HEK293T (cell line): ENCODE results near the gene ASF1B.
"Not testable (repeated sequence)": the region's sequence is repeated elsewhere in the genome, so short reads cannot be mapped to it uniquely, and the experiment has no call there.

Source experiments
- CTCF ChIA-PET: fragments of 350-600 bp; formaldehyde crosslinking; extraction: SDS; loops from one replicate; lab custom pipeline; 2021; ENCODE audit warnings: antibody characterized with exemption, inconsistent platforms; lab: Yijun Ruan, JAX
- POLR2A ChIA-PET: fragments of 350-600 bp; formaldehyde crosslinking; extraction: SDS; loops from one replicate; lab custom pipeline; 2020; ENCODE audit warnings: antibody characterized with exemption, inconsistent platforms; lab: Yijun Ruan, JAX
- DNase-seq: peaks from one replicate; pipeline ENCODE4 v3.0.0; 2012; ENCODE audit warnings: mixed read lengths; ENCODE audit errors: extremely low spot score
- ARNT ChIP-seq: fragments of 450-650 bp; IDR thresholded peaks from 2 replicates; pipeline ENCODE4 v1.6.1; 2017; ENCODE audit warnings: mild to moderate bottlenecking
- BHLHE40 ChIP-seq: fragments of 450-650 bp; IDR thresholded peaks from 2 replicates; pipeline ENCODE4 v1.6.1; 2016; ENCODE audit warnings: mild to moderate bottlenecking, moderate library complexity, borderline replicate concordance
- CTBP1 ChIP-seq: fragments of 450-650 bp; IDR thresholded peaks from 2 replicates; pipeline ENCODE4 v1.6.1; 2016; ENCODE audit warnings: borderline replicate concordance
- ELF4 ChIP-seq: fragments of 450-650 bp; IDR thresholded peaks from 2 replicates; pipeline ENCODE4 v1.6.1; 2017; ENCODE audit warnings: antibody characterized with exemption
- FOXA1 ChIP-seq: fragments of 450-650 bp; IDR thresholded peaks from 2 replicates; pipeline ENCODE4 v1.6.1; 2016; ENCODE audit warnings: mild to moderate bottlenecking
- FOXK2 ChIP-seq: fragments of 450-650 bp; IDR thresholded peaks from 2 replicates; pipeline ENCODE4 v1.6.1; 2016; ENCODE audit warnings: mild to moderate bottlenecking
- FOXM1 ChIP-seq: fragments of 450-650 bp; IDR thresholded peaks from 2 replicates; pipeline ENCODE4 v1.6.1; 2017; ENCODE audit warnings: mild to moderate bottlenecking, borderline replicate concordance
- HDGF ChIP-seq: fragments of 450-650 bp; IDR thresholded peaks from 2 replicates; pipeline ENCODE4 v1.6.1; 2017; ENCODE audit warnings: antibody characterized with exemption, borderline replicate concordance
- L3MBTL2 ChIP-seq: fragments of 450-650 bp; conservative IDR thresholded peaks from 2 replicates; pipeline ENCODE4 v1.6.1; 2016; ENCODE audit warnings: mild to moderate bottlenecking
- LEF1 ChIP-seq: fragments of 450-650 bp; IDR thresholded peaks from 2 replicates; pipeline ENCODE4 v1.6.1; 2017; ENCODE audit warnings: mild to moderate bottlenecking, borderline replicate concordance
- NFRKB ChIP-seq: fragments of 450-650 bp; IDR thresholded peaks from 2 replicates; pipeline ENCODE4 v1.6.1; 2016; ENCODE audit warnings: mild to moderate bottlenecking, moderate library complexity
- PKNOX1 ChIP-seq: fragments of 450-650 bp; IDR thresholded peaks from 2 replicates; pipeline ENCODE4 v1.6.1; 2016
- SP1 ChIP-seq: fragments of 450-650 bp; IDR thresholded peaks from 2 replicates; pipeline ENCODE4 v1.6.1; 2017
- SUZ12 ChIP-seq: fragments of 450-650 bp; IDR thresholded peaks from 2 replicates; pipeline ENCODE4 v1.6.1; 2016; ENCODE audit warnings: mild to moderate bottlenecking
- TARDBP ChIP-seq: fragments of 450-650 bp; IDR thresholded peaks from 2 replicates; pipeline ENCODE4 v1.6.1; 2016
- ZNF384 ChIP-seq: fragments of 450-650 bp; IDR thresholded peaks from 2 replicates; pipeline ENCODE4 v1.6.1; 2016

Gene ASF1B

GRCh38 chr19:14136509-14137281, at the start of gene ASF1B:
TSS of gene ASF1B (minus strand) at chr19:14136589. CDS start at chr19:14136456, 133 bp downstream.
- TF ChIP-seq ARNT (no peak), TARDBP (no peak), SP1 (no peak), FOXM1 (no peak), LEF1 (no peak), PKNOX1 (peak; percentile 99), SUZ12 (no peak), FOXK2 (no peak), ELF4 (peak; percentile 65), L3MBTL2 (peak; percentile 96), BHLHE40 (no peak), HDGF (no peak), ZNF384 (no peak), FOXA1 (no peak), CTBP1 (peak; percentile 80), NFRKB (no peak)
- peak; percentile 92 for DNase-seq
- POLR2A ChIA-PET, result interaction anchor here (0.6 to 2.3 kb wide), 37 partner anchors 8 to 389 kb away, joined by 3 to 18 read pairs (median 4); partner anchors contain the start of genes MISP3 and ZSWIM4
- CTCF ChIA-PET, result interaction anchor here (0.6 to 1.4 kb wide), 22 partner anchors 9 to 970 kb away, joined by 3 to 10 read pairs (median 3); partner anchors contain the start of genes IL27RA, MISP3 and SYDE1

GRCh38 chr19:14185691-14186090, 49.3 kb upstream of the ASF1B start:
- CTCF ChIA-PET, POLR2A ChIA-PET, DNase-seq: not testable (repeated sequence)

GRCh38 chr19:14185158-14185557, 48.8 kb upstream of the ASF1B start:
- CTCF ChIA-PET, result no interaction called here
- POLR2A ChIA-PET, result no interaction called here

GRCh38 chr19:14183741-14184350, 47.5 kb upstream of the ASF1B start:
- DNase-seq, result no peak
- ChIA-PET CTCF (no interaction called here), POLR2A (no interaction called here)
- TF ChIP-seq HDGF, result no peak
- no peak for TF ChIP-seq SUZ12
- no peak for TF ChIP-seq CTBP1
- no peak for TF ChIP-seq FOXA1
- TF ChIP-seq BHLHE40, result no peak
- no peak for TF ChIP-seq FOXM1
- no peak for TF ChIP-seq LEF1
- no peak for TF ChIP-seq L3MBTL2
- no peak for TF ChIP-seq ELF4
- TF ChIP-seq TARDBP, result no peak
- TF ChIP-seq ZNF384, result no peak
- TF ChIP-seq SP1, result no peak

More at GRCh38 chr19:14185158-14185557, 48.8 kb upstream of the ASF1B start:
- TF ChIP-seq SUZ12 (no peak), FOXA1 (no peak), LEF1 (no peak), NFRKB (no peak), PKNOX1 (no peak)
- DNase-seq, result no peak

GRCh38 chr19:14182476-14182875, 46.1 kb upstream of the ASF1B start:
- ChIA-PET POLR2A (no interaction called here), CTCF (no interaction called here)
- no peak for DNase-seq
- TF ChIP-seq ELF4, result no peak
- no peak for TF ChIP-seq TARDBP
- TF ChIP-seq SP1, result no peak

- DNase-seq, result no peak
- no peak for TF ChIP-seq FOXM1
- CTCF ChIA-PET, result no interaction called here
- POLR2A ChIA-PET, result no interaction called here
Measured at GRCh38 chr19:14181906-14182305, 45.5 kb upstream of the ASF1B start.

GRCh38 chr19:14181199-14181598, 44.8 kb upstream of the ASF1B start:
- POLR2A ChIA-PET, CTCF ChIA-PET, DNase-seq: not testable (repeated sequence)
